Ovary (tissue), 9 donors: ENCODE results near the gene RAB15. TPM values are rescaled to one million over a fixed set of nuclear protein-coding genes. Genes with fewer than 3 reads are reported as not detected.

Experiments
- DNase-seq, 5 donors: peaks; one replicate each; pipeline ENCODE4 v3.0.0-alpha.2; 2019 to 2020
- H3K27ac ChIP-seq, 2 donors: fragments of 200-600 bp; one replicate each; pipeline versions ENCODE4 v1.5.1 to v1.8.0; 2019 to 2022
- H3K27me3 ChIP-seq: fragments of 200-600 bp; one replicate; pipeline ENCODE4 v1.8.0; 2022
- H3K36me3 ChIP-seq: fragments of 200-600 bp; sonication (generic); one replicate; pipeline ENCODE4 v1.5.1; 2019
- H3K4me1 ChIP-seq: one replicate; pipeline ENCODE4 v1.8.1; 2013; ENCODE audit warnings: mild to moderate bottlenecking, moderate library complexity; ENCODE audit not compliant: insufficient read depth
- H3K4me3 ChIP-seq: fragments of 200-600 bp; sonication (generic); one replicate; pipeline ENCODE4 v1.5.1; 2017
- H3K9me3 ChIP-seq, 2 donors: fragments of 200-600 bp in 1 of 2; sonication (generic) in 1 of 2; one replicate each; pipeline versions ENCODE4 v1.5.1 to v1.8.1; 2013 to 2019; ENCODE audit warnings: mild to moderate bottlenecking in 1 of 2, moderate library complexity in 1 of 2
- CTCF ChIP-seq, 3 donors: fragments of 450-650 bp in 2 of 3; fragments of 200-600 bp in 1 of 3; IDR thresholded peaks; one replicate each; pipeline versions ENCODE4 v1.5.1 to v1.8.0; 2016 to 2022; ENCODE audit warnings: antibody characterized with exemption in 3 of 3, mild to moderate bottlenecking in 1 of 3
- EP300 ChIP-seq: sonication (generic); formaldehyde crosslinking; IDR thresholded peaks from one replicate; pipeline ENCODE4 v1.6.1; 2017; ENCODE audit warnings: antibody characterized with exemption
- POLR2A ChIP-seq: fragments of 450-650 bp; IDR thresholded peaks from one replicate; pipeline ENCODE4 v1.6.1; 2017; ENCODE audit warnings: antibody characterized with exemption, mild to moderate bottlenecking, moderate library complexity
- WGBS, 3 donors: extraction: QIAGEN DNeasy Blood & Tissue Kit in 1 of 3; methylation state at CpG; one replicate each; pipeline versions ENCODE4 v1.1.5 to v1.1.7; 2013 to 2017; 5-methylcytosine and 5-hydroxymethylcytosine counted together
- intact Hi-C, 4 donors: fragments of 100-400 bp; cut with DNase I; formaldehyde crosslinking; loops; one replicate each; pipeline versions ENCODE4 v1.11.0 to v1.15.1; 2022 to 2023
- polyA plus RNA-seq, 2 donors: library from polyadenylated mRNA; stranded (reverse); fragments of 200-250 nt in 1 of 2; fragments of 350-450 nt in 1 of 2; fragmentation: Illumina TruSeq in 1 of 2; extraction: RNeasy Lipid Tissue Mini Kit (QIAGEN cat#74804) in 1 of 2; gene quantifications; one replicate each; pipeline ENCODE4 v1.2.3, GENCODE V29; 2013 to 2014
- total RNA-seq, 7 donors: library from RNA; depleted of rRNA in 2 of 7; stranded (reverse); fragments of >200 nt in 2 of 7; fragmentation: NEBNext Ultra II Directional in 3 of 7; extraction: Animal tissue kit (Norgen Biotek cat#: 25700) in 3 of 7; gene quantifications; one replicate each; pipeline versions ENCODE4 v1.1.0 to v1.2.4, GENCODE V29; 2016 to 2023
- donor health status: DM: no; HTN: no; CAD: no; lungs with moderate emphysema.
- donor health status: DM: no; HTN: no; CAD: no.
- donor health status: Bipolar disorder and iron deficiency.
- donor health status: DM: yes; HTN: yes; CAD: no.
- donor health status: DM: no; HTN: no; CAD: no.
- donor health status: DM: yes; HTN: yes; CAD: no.

RAB15 gene
- total and polyA plus RNA-seq, 9 donors = 0.83 to 5.7 (median 2.5) TPM

GRCh38 chr14:65006261-65006721, 34.2 kb upstream of the RAB15 start:
- H3K36me3 ChIP-seq = no peaks in the 10 kb centered on the region
- H3K4me1 ChIP-seq = no peaks in the 10 kb centered on the region
- no peaks in the 10 kb centered on the region for H3K27me3 ChIP-seq
- intact Hi-C loops = no loop called here
- no peak overlapping the region for H3K27ac ChIP-seq
- no peak overlapping the region for H3K4me3 ChIP-seq
- no peaks in the 10 kb centered on the region for H3K9me3 ChIP-seq
- TF ChIP-seq EP300 (no peak), POLR2A (no peak), CTCF (IDR thresholded peaks at IDR 0.05) (no peak)
- no peak for DNase-seq
- 90 to 95% (median 92%) methylated on average over 6 of the region's 6 CpGs for WGBS, 3 donors

DNA sequence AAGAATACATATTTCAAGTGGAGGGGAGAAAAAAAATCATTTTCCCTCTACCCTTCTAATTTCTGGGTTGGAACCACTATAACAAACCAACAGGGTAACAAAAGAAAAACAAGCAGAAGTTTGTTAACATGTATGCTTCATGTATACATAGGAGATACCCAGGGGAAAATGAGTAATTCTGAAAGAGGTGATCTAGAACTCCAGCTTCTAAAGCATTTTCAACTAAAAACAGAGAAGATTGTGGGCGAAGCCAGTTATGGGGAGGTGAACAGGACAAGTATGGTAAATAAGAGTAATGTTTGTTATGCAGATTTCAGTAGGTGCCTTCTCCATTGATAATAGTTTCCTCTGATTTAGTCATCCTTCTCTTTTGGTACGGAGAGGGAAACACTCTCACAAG, 31.3 kb upstream of the RAB15 start:
- intact Hi-C loops = no loop called here
- H3K27ac ChIP-seq = no peak overlapping the region
- no peaks in the 10 kb centered on the region for H3K36me3 ChIP-seq
- DNase-seq = no peak
- WGBS, 3 donors = 92 to 98% (median 95%) methylated on average over 2 of the region's 2 CpGs
- H3K4me1 ChIP-seq = no peaks in the 10 kb centered on the region
- H3K9me3 ChIP-seq = no peaks in the 10 kb centered on the region
- TF ChIP-seq EP300 = no peak
- TF ChIP-seq POLR2A = no peak
- TF ChIP-seq CTCF (IDR thresholded peaks at IDR 0.05) = no peak
- H3K4me3 ChIP-seq = no peak overlapping the region
- H3K27me3 ChIP-seq = no peaks in the 10 kb centered on the region

DNA sequence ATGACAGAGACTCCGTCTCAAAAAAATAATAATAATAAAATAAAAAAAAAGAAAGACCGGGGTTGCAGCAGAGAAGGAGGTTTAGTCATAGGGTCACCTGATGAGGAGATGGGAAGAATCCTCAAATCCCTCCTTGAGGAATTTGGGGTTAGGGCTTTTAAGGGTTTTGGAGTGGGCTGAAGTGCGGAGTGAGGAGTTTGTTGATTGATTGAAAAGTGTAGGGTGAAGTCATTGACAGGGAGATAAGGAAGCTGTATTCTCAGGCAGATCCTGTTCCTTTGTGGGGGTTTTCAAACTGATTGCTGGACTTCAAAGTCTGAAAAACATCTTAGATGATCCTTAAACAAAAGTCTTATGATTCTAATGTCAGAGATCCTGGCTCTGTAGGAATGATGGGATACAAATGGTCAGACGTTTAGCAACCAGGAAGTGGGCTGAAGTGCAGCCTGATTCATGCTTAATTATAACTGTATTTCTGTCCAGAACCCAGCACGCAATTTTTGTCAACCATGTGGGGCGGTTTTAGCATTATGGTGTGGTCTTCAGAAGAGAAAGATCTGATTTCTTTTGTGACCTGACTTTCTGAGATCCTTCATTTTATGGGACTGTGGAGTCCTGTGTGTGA, 30.6 kb upstream of the RAB15 start:
- 64 to 76% (median 74%) methylated on average over 6 of the region's 6 CpGs for WGBS, 3 donors
- H3K27ac ChIP-seq = no peak overlapping the region

DNA sequence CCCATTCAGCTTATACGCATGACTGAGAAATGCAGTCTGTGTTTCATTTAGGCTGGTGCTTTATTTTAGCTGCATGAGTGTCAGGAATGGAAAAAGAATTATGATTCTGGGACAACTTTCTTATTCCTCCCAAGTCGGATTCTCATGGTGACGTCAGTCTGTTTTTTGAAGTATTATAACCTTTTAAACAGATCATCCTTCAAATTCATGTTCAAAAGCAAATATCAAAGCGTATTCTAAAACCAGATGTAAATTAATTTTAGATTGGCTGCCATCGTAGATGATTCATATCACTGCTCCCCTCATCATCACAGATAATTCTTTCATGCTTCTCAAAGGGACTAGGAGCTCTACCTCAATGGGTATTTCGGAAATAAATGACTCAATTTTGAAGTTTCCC, 29.6 kb upstream of the RAB15 start:
- WGBS, 3 donors = 88 to 98% (median 95%) methylated on average over 6 of the region's 6 CpGs
- DNase-seq = no peak
- H3K4me3 ChIP-seq = no peak overlapping the region
- H3K27me3 ChIP-seq = no peaks in the 10 kb centered on the region
- intact Hi-C loops = no loop called here
- no peaks in the 10 kb centered on the region for H3K36me3 ChIP-seq
- no peak for TF ChIP-seq POLR2A
- TF ChIP-seq EP300 = no peak
- TF ChIP-seq CTCF (IDR thresholded peaks at IDR 0.05) = no peak
- H3K9me3 ChIP-seq = no peaks in the 10 kb centered on the region
- no peak overlapping the region for H3K27ac ChIP-seq
- no peaks in the 10 kb centered on the region for H3K4me1 ChIP-seq

More for the DNA sequence above, 30.6 kb upstream of the RAB15 start:
- Histone ChIP-seq H3K4me1 (no peaks in the 10 kb centered on the region), H3K4me3 (no peak overlapping the region), H3K9me3 (no peaks in the 10 kb centered on the region), H3K27me3 (no peaks in the 10 kb centered on the region), H3K36me3 (no peaks in the 10 kb centered on the region)
- intact Hi-C loops = no loop called here
- DNase-seq = no peak
- TF ChIP-seq POLR2A = no peak
- TF ChIP-seq EP300 = no peak
- TF ChIP-seq CTCF (IDR thresholded peaks at IDR 0.05) = no peak
